Skeletal muscle cell (primary cell): ENCODE data around the gene COL6A2.
"Not testable (repeated sequence)": the region's sequence is repeated elsewhere in the genome, so short reads cannot be mapped to it uniquely, and the experiment has no call there.

Experiments
- DNase-seq: peaks from one replicate; pipeline ENCODE4 v3.0.0-alpha.2; 2010; ENCODE audit warnings: low read depth
- H3K4me3 ChIP-seq: 2 replicates; pipeline ENCODE4 v1.5.1; 2011; ENCODE audit warnings: low read depth, mild to moderate bottlenecking, control low read depth, low read length, moderate library complexity

COL6A2 gene

GRCh38 chr21:46091631-46092025 is 6.3 kb upstream of the COL6A2 start:
- DNase-seq, result no peak
- H3K4me3 ChIP-seq, result no peak overlapping the region

DNA sequence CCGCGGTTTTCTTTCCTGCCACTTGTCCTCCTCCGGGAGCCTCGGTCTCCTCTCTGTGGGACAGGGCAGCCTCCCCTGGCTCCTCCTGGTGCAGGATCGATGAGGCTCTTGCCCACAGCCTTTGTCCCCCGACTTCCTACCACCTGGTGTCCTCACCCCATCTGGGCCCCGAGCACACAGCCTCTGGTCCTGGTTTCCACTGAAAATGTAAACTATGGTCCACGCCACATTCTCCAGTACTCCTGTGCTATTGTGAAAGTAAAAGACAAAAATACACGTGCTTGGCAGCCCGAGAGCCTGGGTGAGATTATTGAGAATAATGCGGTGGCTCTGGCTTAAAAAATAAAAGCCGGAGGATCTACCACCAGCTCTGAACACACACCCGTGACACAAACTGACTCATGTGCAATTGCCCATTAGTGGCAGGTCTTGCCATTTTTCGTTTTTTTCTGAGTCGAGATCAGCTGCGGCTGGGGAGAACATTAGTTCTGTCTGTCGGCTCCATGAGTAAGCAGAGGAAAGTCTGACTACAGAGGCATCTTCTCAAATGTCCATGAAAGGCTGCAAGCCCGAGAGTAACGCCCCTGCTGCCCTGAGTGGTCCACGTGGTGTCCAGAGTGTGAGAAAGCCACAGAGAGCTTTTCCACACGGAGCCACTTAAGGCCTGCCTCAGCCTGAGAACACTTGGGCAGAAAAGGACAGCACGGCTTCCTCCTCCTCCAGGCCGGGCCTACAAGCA is 5.7 kb upstream of the COL6A2 start:
- H3K4me3 ChIP-seq, result no peak overlapping the region
- peak; percentile 98 for DNase-seq

GRCh38 chr21:46092811-46093667 is 4.9 kb upstream of the COL6A2 start:
- no peak for DNase-seq

DNA sequence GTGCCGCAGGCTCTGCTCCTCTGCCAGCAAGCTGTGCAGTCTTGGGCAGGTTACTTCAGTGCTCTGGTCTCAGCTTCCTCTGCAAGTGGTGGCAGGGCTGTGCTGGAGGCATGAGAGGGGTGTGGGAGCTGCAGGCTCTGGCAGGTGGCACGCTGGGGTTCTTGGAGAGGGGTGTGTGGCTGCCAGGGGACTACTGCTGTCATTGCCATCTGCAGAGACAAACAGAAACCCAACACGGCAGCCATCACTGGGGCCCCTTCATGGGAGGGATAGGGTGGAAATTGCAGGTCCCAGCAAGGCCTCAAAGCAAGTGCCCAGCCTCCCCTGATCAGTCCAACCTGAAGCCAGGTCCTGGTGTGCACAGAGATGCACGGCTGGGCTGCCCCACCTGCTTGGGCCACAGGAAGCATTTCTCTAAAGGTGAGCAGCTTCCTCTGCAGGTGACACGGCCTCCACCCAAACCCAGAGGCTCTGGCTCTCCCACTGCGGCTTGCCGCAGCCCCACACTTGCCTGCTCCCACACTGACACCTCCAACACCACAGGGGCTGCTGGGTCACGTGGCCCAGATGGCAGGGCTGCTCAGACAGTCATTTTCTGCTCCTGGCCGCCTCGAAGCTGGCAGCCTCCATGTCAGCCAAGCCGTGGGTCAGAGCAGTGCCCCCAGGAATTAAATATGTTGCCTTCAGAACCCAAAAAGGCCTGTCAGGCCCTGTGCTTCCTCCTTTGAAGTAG is 4.1 kb upstream of the COL6A2 start:
- DNase-seq, result no peak
- H3K4me3 ChIP-seq, result no peak overlapping the region

More at GRCh38 chr21:46092811-46093667, 4.9 kb upstream of the COL6A2 start:
- H3K4me3 ChIP-seq, result no peak overlapping the region

DNA sequence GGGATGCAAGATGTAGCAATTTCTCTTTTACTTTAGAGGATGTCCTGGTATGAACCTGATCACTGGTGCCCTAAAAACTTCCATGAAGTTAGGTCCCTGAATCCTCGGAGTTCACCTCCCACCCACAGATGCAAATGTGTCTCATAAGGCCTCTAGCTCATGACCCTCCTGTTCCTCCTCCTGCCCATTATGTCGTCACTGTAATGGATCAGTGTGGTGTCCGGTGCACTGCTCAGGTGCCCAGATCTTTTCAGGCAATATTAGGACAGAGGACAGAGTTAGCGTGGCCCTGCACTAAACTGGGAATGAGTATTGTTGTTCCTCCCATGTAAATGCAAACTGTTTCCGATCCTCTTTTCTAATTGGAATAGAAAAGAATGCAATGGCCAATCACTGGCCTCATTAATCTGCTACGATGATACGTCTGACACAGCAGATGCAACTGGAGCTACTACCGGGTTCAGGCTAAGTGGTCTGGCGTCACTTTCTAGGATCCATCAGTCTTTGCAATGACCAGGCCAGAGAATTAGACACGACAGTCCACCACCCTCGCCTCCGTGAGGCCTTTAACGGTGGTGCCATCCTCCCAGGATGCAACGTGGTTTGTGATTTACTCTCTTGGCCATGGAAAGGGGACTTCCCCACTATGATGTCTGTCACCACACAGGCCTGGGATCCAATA is 3.4 kb upstream of the COL6A2 start:
- DNase-seq, result no peak
- H3K4me3 ChIP-seq, result no peak overlapping the region

GRCh38 chr21:46095083-46095719 is 2.7 kb upstream of the COL6A2 start:
- no peak for DNase-seq
- no peak overlapping the region for H3K4me3 ChIP-seq

DNA sequence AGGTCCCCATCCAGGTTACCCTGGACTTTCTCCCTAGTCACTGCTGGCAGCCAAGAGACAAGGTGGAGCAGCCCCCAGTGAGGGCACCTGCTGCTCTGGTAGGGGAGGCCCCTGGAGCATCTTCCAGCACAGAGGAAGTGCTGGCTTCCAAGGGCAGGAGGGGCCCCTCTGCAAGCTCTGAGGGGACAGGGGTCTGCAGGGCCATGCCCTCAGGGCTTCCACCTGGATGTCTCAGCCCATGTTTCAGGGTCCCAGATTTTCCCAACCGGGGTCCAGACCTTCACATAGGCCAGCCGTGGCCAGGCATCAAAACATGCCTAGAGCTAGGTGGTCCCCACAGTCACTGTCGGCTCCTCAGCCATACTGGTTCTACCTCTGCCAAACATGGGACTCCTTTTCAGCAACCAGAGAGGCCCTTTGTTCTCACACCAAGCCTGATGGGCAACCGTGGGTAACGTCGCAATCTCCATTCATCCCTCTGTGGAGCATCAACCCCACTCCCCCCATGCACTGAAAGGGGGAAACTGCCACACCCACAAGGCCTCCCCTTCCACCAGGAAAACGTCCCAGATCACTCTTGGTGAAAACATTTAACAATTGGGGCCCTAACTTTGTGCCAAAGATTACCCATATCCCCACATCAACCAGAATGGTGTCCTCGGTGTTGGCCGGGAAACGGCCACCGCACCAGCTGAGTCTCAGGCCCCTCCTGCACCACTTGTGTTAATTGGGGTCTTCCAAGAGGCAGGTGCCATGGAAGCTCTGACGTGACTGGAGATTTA is 1.9 kb upstream of the COL6A2 start:
- H3K4me3 ChIP-seq, result no peak overlapping the region
- no peak for DNase-seq

GRCh38 chr21:46096596-46097335 is 1.1 kb upstream of the COL6A2 start:
- H3K4me3 ChIP-seq, result peak overlapping the region; percentile 57
- DNase-seq, result no peak

GRCh38 chr21:46098303-46099141 is 610 bp downstream of the COL6A2 start:
- peak overlapping the region; percentile 57 for H3K4me3 ChIP-seq
- DNase-seq, result no peak

- DNase-seq, result no peak
- H3K4me3 ChIP-seq, result peak overlapping the region; percentile 57
Observed at GRCh38 chr21:46099476-46099875, 1.6 kb downstream of the COL6A2 start.

DNA sequence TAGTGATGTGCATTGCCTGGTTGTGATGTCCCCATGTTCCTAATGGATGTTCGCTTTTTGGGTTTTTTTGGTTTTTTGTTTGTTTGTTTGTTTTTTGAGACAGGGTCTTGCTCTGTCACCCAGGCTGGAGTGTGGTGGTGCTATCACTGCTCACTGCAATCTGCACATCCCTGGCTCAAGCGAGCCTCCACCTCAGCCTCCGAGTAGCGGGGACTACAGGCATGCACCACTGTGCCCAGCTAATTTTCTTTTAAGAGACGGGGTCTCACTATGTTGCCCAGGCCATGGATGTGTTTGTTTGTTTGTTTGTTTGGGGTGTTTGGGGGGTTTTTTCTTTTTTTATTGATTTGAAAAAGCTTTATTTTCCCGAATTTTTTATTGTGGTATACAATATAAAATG is 2.1 kb downstream of the COL6A2 start:
- H3K4me3 ChIP-seq, result peak overlapping the region; percentile 57
- no peak for DNase-seq

DNA sequence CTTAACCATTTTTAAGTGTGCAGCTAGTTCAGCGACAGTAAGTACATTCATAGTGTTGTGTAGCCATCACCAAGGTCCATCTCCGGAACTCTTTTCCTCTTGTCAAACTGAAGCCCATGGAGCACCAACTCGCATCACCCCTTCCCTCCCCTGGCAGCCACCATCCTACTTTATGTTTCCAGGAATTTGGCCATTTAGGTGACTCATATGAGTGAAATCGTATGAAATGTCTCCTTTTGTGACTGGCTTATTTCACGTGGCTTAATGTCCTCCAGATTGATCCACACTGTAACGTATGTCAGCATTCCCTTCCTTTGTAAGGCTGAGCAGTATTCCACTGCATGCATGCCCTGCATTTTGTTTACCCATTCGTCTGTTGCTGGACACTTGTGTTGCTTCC is 2.5 kb downstream of the COL6A2 start:
- H3K4me3 ChIP-seq, result peak overlapping the region; percentile 57
- no peak for DNase-seq

DNA sequence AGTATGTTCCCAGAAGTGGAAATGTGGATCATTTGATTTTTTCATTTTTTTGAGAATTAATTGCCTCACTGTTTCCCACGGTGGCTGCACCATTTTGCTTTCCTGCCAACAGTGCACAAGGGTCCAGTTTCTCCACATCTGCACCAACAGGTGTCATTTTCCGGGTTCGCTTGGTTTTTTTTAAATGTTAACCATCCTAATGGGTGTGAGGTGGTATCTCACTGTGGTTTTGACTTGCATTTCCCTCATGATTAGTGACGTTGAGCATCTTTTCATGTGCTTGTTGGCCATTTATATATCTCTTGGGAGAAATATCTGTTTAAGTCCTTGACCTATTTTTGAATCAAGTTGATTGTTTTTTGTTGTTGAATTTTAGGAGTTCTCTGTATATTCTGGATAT is 3.0 kb downstream of the COL6A2 start:
- peak overlapping the region; percentile 57 for H3K4me3 ChIP-seq
- DNase-seq, result no peak

DNA sequence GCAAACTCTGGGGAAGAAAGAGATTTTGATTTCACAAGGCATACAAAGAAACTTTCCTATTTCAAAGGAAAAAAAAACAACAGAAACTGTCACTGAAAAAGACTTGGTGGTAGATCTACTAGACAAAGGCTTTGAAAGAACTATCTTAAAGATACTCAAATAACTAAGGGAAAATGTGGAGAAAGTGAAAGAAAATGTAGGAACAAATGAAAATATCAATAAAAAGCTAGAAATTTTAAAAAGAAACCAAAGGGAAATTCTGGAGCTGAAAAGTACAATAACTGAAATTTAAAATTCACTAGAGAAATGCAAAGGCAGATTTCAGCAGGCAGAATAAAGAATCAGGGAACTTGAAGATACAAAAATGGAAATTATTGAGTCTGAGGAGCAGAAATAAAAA is 6.2 kb downstream of the COL6A2 start:
- DNase-seq, result no peak
- H3K4me3 ChIP-seq, result no peak overlapping the region

GRCh38 chr21:46107376-46107775 is 9.5 kb downstream of the COL6A2 start:
- DNase-seq, H3K4me3 ChIP-seq: not testable (repeated sequence)

DNA sequence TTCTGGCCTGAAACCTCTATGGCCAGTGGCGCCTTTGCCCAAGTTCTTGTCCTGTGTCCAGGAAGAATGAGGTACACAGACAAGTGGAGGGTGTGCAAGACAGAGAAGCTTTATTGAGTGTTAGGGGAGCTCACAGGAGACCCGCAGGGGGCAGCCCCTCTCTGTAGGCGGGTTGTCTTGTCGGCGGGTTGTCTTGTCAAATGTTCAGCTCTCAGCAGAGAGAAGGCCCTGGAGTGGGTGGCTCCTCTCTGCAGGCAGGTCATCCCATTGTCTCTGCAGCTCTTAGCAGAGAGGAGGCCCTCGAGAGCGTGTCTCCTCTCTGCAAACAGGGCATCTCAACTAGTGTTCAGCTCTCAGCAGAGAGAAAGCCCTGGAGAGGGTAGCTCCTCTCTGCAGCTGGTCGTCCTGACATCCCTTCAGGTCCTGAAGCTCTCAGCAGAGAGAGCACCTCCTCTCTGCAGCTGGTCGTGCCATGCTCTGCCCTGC is 11.0 kb downstream of the COL6A2 start:
- DNase-seq, result no peak
- no peak overlapping the region for H3K4me3 ChIP-seq
